ENCODE data around the gene EEF2KMT. TPM values are rescaled to one million over a fixed set of nuclear protein-coding genes. Genes with fewer than 3 reads are reported as not detected.
"Not testable (repeated sequence)": the region's sequence is repeated elsewhere in the genome, so short reads cannot be mapped to it uniquely, and the experiment has no call there.

EEF2KMT gene
- total RNA-seq, 2 donors from 2014 or later: 8.6 to 15.6 TPM

DNA sequence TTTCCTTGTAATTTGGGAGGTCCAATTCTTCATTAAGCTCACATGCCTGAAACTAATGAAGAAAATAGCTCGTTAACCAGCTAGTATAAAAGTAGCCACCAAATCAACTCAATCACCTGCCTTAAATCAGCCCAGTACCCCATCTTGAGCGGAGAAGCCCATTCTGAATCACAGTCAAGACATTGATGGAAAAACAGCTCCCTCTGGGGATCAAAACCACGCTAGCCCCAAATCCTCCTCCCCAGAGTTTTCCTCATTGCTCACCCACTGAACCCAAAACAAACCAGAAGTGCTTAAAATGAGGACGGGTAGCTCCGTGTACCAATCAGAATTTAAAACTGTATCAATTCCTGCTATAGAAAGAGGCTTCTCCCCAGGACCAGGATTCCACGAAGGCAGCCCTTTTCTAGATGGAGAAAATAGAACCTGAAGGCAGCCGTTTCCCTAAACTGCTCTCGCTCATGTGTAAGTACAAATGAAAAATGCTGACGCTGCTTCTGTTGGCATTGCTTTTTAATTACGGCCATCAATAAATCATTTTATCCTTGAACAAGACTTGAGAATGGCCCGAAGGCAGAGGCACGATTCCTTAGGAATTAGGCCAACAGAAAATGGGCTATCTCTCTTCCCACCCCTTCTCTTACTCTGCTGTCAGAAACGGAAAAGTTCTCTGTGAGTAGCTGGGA is 35.5 kb upstream of the EEF2KMT start:
- 71 to 76% methylated on average over 6 to 11 of the region's 13 CpGs for WGBS, 2 experiments (ENCODE audit: insufficient coverage in 1 of 2, insufficient read length in 1 of 2)
- TF ChIP-seq, protein P1, sequence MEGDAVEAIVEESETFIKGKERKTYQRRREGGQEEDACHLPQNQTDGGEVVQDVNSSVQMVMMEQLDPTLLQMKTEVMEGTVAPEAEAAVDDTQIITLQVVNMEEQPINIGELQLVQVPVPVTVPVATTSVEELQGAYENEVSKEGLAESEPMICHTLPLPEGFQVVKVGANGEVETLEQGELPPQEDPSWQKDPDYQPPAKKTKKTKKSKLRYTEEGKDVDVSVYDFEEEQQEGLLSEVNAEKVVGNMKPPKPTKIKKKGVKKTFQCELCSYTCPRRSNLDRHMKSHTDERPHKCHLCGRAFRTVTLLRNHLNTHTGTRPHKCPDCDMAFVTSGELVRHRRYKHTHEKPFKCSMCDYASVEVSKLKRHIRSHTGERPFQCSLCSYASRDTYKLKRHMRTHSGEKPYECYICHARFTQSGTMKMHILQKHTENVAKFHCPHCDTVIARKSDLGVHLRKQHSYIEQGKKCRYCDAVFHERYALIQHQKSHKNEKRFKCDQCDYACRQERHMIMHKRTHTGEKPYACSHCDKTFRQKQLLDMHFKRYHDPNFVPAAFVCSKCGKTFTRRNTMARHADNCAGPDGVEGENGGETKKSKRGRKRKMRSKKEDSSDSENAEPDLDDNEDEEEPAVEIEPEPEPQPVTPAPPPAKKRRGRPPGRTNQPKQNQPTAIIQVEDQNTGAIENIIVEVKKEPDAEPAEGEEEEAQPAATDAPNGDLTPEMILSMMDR (conservative IDR thresholded peaks at IDR 0.05): peak; percentile 42
- peaks cover 10% of the 10 kb centered on the region for H3K4me1 Mint-ChIP-seq
- H3K4me3 ChIP-seq (ENCODE audit: low read length); H3K4me1 ChIP-seq (ENCODE audit: control insufficient read depth, insufficient read depth, low read length); H3K9me3 ChIP-seq (ENCODE audit: control insufficient read depth, low read length); H3K27me3 ChIP-seq (ENCODE audit: control insufficient read depth, insufficient read depth, low read length, poor library complexity, severe bottlenecking); H3K9ac ChIP-seq (ENCODE audit: extremely low read depth, low read length, poor library complexity, severe bottlenecking); H3K36me3 ChIP-seq (ENCODE audit: control insufficient read depth, insufficient read depth, low read length); H3K4me3 Mint-ChIP-seq; H3K36me3 Mint-ChIP-seq (ENCODE audit: low read depth); H3K27ac Mint-ChIP-seq; H3K27ac ChIP-seq (ENCODE audit: low read depth, low read length); H3K9me3 Mint-ChIP-seq; H3K27me3 Mint-ChIP-seq (ENCODE audit: insufficient read depth): not testable (repeated sequence)
- DNase-seq: peak; percentile 53

DNA sequence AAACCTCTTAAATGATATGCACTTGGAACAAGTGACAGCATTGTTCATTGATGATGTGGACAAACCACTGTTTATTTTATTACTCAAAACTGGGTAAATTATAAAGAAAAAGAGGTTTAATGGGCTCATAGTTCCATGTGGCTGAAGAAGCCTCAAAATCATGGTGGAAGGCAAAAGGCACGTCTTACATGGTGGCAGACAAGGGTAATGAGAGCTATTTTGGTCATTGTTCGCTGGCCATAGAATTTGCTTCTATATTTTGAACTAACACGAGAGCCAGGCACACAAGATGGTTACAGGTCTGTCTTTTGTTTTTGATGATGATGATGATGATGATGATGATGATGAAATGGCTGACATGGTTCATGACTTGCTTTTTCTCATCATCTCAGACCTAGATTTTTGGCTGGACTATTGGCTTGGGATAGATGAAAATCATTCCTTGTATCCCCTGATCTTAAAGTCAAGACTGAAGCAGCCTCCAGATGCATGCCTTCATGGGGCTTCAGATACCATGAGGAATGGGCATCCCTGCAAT is 33.9 kb upstream of the EEF2KMT start:
- not testable (repeated sequence) for H3K27me3 Mint-ChIP-seq (ENCODE audit: insufficient read depth); H3K9me3 ChIP-seq (ENCODE audit: control insufficient read depth, low read length); H3K4me3 Mint-ChIP-seq; H3K4me1 ChIP-seq (ENCODE audit: control insufficient read depth, insufficient read depth, low read length); H3K27ac Mint-ChIP-seq; H3K36me3 Mint-ChIP-seq (ENCODE audit: low read depth); H3K4me3 ChIP-seq (ENCODE audit: low read length); DNase-seq; H3K27ac ChIP-seq (ENCODE audit: low read depth, low read length); H3K36me3 ChIP-seq (ENCODE audit: control insufficient read depth, insufficient read depth, low read length); H3K9ac ChIP-seq (ENCODE audit: extremely low read depth, low read length, poor library complexity, severe bottlenecking); H3K9me3 Mint-ChIP-seq; H3K27me3 ChIP-seq (ENCODE audit: control insufficient read depth, insufficient read depth, low read length, poor library complexity, severe bottlenecking)
- 88 to 92% methylated on average over 1 to 3 of the region's 3 CpGs for WGBS, 2 experiments (ENCODE audit: insufficient coverage in 1 of 2, insufficient read length in 1 of 2)
- H3K4me1 Mint-ChIP-seq: peaks cover 10% of the 10 kb centered on the region

DNA sequence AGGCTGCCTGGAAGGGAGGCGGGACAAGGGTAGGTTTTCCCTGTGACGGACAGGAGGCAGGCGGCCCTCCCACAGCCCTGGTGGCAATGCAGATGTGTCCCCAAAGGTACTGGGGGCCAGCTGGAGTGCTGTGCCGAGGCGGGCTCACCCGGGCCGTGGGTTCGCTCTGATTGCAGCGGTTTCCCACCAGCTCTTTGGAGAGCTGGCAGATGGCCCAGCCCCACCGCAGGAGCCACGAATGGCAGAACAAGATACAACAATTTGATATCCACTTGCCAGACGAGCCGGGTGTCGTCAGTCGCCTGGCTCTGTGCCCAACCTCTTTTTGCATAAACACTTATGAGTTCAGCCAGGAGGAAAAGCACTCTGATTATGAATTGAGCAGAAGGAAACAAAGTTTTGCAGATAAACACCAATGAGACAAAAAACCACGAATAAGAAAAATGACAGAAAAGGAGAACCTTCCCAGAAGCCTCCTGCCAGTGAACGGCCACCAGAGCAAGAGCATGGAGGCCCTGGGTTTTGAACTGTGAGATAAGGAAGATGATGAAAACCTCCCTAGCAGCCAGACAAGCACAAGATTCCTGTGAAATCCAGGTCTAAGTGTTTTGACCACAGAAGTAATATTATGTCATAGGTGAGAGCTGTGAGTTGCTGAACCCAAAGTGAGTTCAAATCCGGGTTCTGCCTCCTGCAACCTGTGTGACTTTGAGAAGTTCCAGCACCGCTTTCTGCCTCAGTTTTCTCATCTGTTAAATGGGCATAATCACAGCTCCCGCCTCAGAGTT is 19.9 kb upstream of the EEF2KMT start:
- H3K4me1 ChIP-seq (ENCODE audit: control insufficient read depth, insufficient read depth, low read length); H3K27me3 Mint-ChIP-seq (ENCODE audit: insufficient read depth); H3K4me3 Mint-ChIP-seq; DNase-seq; H3K4me1 Mint-ChIP-seq; H3K27ac Mint-ChIP-seq; H3K36me3 ChIP-seq (ENCODE audit: control insufficient read depth, insufficient read depth, low read length); H3K4me3 ChIP-seq (ENCODE audit: low read length); H3K27me3 ChIP-seq (ENCODE audit: control insufficient read depth, insufficient read depth, low read length, poor library complexity, severe bottlenecking); H3K36me3 Mint-ChIP-seq (ENCODE audit: low read depth); H3K27ac ChIP-seq (ENCODE audit: low read depth, low read length); H3K9ac ChIP-seq (ENCODE audit: extremely low read depth, low read length, poor library complexity, severe bottlenecking); H3K9me3 ChIP-seq (ENCODE audit: control insufficient read depth, low read length); H3K9me3 Mint-ChIP-seq: not testable (repeated sequence)
- WGBS, 2 experiments (ENCODE audit: insufficient coverage in 1 of 2, insufficient read length in 1 of 2): 91 to 94% methylated on average over 7 to 19 of the region's 20 CpGs

DNA sequence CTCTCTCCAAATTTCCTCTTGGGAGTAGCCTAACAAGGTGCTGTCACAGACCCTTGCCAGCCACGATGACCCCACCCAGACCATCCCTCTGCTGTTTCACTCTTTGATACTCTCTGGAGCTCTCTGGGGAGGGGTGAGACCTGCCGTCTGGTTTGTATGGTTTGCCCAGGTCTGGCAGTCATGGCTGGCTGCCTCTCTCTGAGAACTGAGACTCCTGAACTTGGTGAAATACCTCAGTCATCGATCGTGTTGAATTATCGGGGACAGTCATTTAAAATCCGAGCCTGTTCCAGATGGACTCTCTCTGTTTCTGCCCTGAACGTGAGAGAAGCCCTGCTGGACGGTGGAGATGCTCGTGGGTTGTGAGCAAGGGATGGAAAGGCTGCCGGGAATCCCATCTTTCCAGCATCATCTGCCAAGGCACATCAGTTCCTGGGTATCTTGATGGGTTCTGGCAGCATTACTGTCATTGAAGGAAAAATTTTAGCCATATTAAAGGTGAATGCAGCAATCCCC is 19.2 kb upstream of the EEF2KMT start:
- H3K27me3 ChIP-seq (ENCODE audit: control insufficient read depth, insufficient read depth, low read length, poor library complexity, severe bottlenecking); H3K36me3 ChIP-seq (ENCODE audit: control insufficient read depth, insufficient read depth, low read length); H3K4me3 Mint-ChIP-seq; H3K4me3 ChIP-seq (ENCODE audit: low read length); H3K27ac Mint-ChIP-seq; H3K27me3 Mint-ChIP-seq (ENCODE audit: insufficient read depth); H3K4me1 Mint-ChIP-seq; H3K9me3 Mint-ChIP-seq; H3K9me3 ChIP-seq (ENCODE audit: control insufficient read depth, low read length); H3K27ac ChIP-seq (ENCODE audit: low read depth, low read length); H3K36me3 Mint-ChIP-seq (ENCODE audit: low read depth); H3K4me1 ChIP-seq (ENCODE audit: control insufficient read depth, insufficient read depth, low read length); DNase-seq; H3K9ac ChIP-seq (ENCODE audit: extremely low read depth, low read length, poor library complexity, severe bottlenecking): not testable (repeated sequence)
- WGBS, 2 experiments (ENCODE audit: insufficient coverage in 1 of 2, insufficient read length in 1 of 2): 85 to 90% methylated on average over 9 of the region's 10 CpGs

DNA sequence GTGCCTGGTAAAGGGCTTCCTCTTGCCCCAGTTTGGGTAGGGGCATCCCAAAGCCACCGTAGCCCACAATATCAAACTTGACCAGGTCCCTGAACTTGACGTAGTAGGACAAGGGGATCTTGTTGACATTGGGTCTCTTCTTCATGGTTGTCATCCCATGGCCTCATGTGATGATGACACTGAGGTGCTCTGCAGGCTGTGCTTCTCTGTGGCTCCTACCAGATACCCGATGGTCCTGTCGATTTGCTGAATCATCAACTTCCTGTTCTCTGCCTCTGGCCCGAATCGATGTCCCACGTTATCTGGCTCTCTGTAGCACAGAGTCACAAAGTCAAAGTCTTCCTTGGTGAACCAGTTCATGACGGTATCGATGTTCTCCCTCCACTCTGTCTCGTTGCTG is 13.3 kb upstream of the EEF2KMT start:
- H3K9me3 ChIP-seq (ENCODE audit: control insufficient read depth, low read length); H3K4me3 Mint-ChIP-seq; H3K9ac ChIP-seq (ENCODE audit: extremely low read depth, low read length, poor library complexity, severe bottlenecking); H3K27ac ChIP-seq (ENCODE audit: low read depth, low read length); H3K27me3 Mint-ChIP-seq (ENCODE audit: insufficient read depth); H3K27me3 ChIP-seq (ENCODE audit: control insufficient read depth, insufficient read depth, low read length, poor library complexity, severe bottlenecking); DNase-seq; H3K4me1 ChIP-seq (ENCODE audit: control insufficient read depth, insufficient read depth, low read length); H3K36me3 ChIP-seq (ENCODE audit: control insufficient read depth, insufficient read depth, low read length); H3K27ac Mint-ChIP-seq; H3K9me3 Mint-ChIP-seq; H3K4me3 ChIP-seq (ENCODE audit: low read length); H3K36me3 Mint-ChIP-seq (ENCODE audit: low read depth); H3K4me1 Mint-ChIP-seq: not testable (repeated sequence)
- WGBS, 2 experiments (ENCODE audit: insufficient coverage in 1 of 2, insufficient read length in 1 of 2): 86 to 97% methylated on average over 4 to 8 of the region's 10 CpGs

Measured in endodermal cell (in vitro differentiated cells).